GM21515 (cell line): ENCODE measurements around the gene OR2T33.
A peak's percentile ranks its signal among the peaks of the same experiment; 100 is the strongest.
"Not testable (repeated sequence)": the region's sequence is repeated elsewhere in the genome, so short reads cannot be mapped to it uniquely, and the experiment has no call there.

Source experiments
- ATAC-seq: cut with Tn5 transposase; IDR thresholded peaks from one replicate; pipeline ENCODE4 v1.9.1; 2021; ENCODE audit not compliant: unreplicated experiment

Gene OR2T33

GRCh38 chr1:248277876-248278275, at the start of gene OR2T33:
Gene OR2T33, minus strand, starts transcription at chr1:248277976. Its CDS starts 4,162 bp downstream, at chr1:248273814.
- ATAC-seq = no peak

GRCh38 chr1:248324468-248324867, 46.7 kb upstream of the OR2T33 start, which contains the start of gene OR2M7:
Gene OR2M7, minus strand, starts transcription at chr1:248324568. Its CDS starts 0 bp downstream, at chr1:248324568.
- ATAC-seq = no peak

- ATAC-seq = no peak
These were observed 39.0 kb upstream of the OR2T33 start for GRCh38 chr1:248316796-248317195.

DNA sequence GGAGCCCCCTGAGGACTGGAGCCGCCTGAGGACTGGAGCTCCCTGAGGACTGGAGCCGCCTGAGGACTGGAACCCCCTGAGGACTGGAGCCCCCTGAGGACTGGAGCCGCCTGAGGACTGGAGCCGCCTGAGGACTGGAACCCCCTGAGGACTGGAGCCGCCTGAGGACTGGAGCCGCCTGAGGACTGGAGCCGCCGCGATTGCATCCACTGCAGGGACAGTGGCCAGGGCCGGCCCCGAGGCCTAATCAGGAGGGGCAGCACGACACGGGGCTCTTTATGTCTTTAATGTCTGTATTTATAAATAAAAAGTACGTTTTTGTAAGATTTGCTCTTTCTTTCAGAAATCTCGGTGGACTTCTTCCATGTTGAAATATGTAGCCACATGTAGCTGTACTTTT, 29.0 kb upstream of the OR2T33 start:
- not testable (repeated sequence) for ATAC-seq

GRCh38 chr1:248306103-248306502, 28.3 kb upstream of the OR2T33 start:
- no peak for ATAC-seq

- ATAC-seq = not testable (repeated sequence)
These were observed 27.9 kb upstream of the OR2T33 start for GRCh38 chr1:248305672-248306071.

DNA sequence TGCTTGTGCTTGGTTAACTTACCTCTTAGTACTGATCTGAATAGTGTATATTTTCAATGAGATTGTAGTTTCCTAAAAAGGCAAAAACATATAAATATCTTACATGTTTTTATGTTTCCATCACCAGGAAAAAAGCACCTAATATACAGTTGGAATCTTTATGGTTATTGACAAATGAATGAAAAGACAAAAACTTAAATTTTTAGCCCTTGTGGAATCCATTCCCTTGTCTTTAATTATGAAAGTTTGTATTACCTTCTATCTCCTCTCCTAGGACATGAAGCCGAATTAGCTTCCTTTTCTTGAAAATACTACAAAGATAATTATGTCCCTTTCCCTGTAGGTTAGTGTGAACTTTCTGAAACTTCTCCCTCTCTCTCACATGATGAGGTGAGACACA, 25.5 kb upstream of the OR2T33 start, which contains the start of gene OR2T12:
OR2T12 (minus strand) TSS at position 101 of the 400 bp plus-strand sequence. CDS start 7,846 bp downstream, outside the sequence.
- ATAC-seq = no peak

GRCh38 chr1:248288391-248288790, 10.6 kb upstream of the OR2T33 start:
- ATAC-seq = no peak

DNA sequence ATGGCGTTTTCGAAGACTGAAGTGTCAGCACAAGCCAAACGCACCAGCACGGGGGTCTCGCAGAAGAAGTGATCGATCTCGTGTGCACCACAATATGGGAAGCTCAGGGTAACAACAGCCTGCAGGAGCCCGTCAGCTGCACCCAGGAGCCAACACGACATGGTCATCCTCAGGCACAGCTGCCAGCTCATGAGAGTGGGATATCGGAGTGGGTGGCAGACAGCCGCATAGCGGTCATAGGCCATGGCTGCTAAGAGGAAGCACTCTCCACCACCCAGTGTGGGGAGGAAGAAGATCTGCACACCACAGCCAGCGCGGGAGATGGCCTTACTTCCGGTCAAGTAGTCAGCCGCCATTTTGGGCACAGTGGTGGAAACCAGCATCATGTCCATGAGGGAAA, 4.6 kb downstream of the OR2T33 start:
- not testable (repeated sequence) for ATAC-seq

DNA sequence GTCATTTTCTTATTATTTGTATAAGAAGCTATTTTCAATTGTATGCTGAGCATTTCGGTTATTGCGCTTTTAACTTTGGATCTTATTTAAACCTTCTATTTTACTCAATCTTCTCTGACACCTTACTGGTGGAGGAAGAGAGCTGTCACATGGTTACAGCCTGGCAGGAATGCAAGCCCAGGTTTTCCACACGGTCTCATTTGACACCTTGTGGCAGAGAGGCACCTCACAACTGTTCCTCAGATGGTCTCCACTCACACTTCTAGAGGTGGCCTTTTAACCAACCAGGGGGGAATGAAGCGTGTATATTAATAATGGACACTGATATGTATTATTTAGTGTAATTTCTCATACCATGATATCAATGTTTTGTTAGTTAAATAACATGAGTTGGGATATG, 9.6 kb downstream of the OR2T33 start:
- no peak for ATAC-seq

DNA sequence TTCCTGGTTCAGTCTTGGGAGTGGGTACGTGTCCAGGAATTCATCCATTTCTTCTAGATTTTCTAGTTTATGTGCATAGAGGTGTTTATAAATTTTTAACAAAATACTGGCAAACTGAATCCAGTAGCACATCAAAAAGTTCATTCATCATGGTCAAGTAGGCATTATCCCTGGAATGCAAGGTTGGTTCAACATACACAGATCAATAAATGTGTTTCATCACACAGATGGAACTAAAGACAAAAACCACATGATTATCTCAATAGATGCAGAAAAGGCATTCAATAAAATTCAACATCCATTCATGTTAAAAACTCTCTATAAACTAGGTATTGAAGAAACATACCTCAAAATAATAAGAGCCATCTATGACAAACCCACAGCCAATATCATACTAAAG, 18.5 kb downstream of the OR2T33 start:
- ATAC-seq = not testable (repeated sequence)

- peak; percentile 92 for ATAC-seq
These were observed 34.6 kb downstream of the OR2T33 start for GRCh38 chr1:248243204-248243603.

DNA sequence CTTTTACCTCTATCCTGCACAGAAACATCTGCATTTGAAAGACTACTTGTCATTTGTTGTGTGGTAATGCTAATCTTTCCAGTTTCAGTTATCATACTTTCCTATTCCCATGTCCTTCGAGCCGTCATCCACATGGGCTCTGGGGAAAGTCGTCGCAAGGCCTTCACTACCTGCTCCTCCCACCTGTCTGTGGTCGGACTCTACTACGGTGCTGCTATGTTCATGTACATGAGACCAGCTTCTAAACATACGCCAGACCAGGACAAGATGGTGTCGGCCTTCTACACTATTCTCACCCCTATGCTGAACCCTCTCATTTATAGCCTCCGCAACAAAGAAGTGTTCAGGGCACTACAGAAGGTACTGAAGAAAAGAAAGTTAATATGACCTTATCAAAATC, 38.3 kb downstream of the OR2T33 start:
- no peak for ATAC-seq

GRCh38 chr1:248231117-248231516, 46.7 kb downstream of the OR2T33 start, which contains the start of gene OR2M4:
Gene OR2M4, plus strand, starts transcription at chr1:248231417. Its CDS starts 7,512 bp downstream, at chr1:248238929.
- no peak for ATAC-seq

DNA sequence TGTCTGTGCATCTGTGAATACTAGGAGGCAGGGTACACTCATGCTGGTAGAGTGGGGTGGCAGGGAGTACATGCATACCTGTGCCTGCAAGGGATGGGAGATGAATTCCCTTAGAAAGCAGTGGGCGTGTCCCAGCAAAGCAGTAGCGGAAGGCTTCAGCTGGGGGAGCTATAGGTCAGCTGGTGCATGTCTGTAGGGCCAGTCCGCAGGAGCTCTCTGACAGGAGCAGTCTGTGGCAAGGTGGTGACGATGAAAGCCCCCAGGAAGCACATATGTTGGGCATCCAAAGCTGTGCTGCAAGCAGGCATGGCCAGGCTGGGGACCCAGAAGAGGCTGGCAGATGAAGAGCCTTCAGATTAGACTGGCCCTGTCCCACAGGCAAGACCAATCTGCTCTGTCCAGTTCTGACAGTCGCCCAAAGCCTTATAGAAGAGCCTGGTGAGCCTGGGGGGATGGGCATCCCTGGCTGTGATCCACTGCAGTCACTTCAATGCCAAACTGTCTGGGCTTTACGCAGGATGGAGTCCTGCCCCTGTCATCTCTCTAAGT, 48.3 kb downstream of the OR2T33 start:
- ATAC-seq = no peak

GRCh38 chr1:248225537-248225936, 52.2 kb downstream of the OR2T33 start:
- no peak for ATAC-seq
